ENCODE results near the gene ITGA5.

GRCh38 chr12:54415221-54415929, 3.7 kb downstream of the ITGA5 start:
- TF ChIP-seq EZH2 (IDR thresholded peaks at IDR 0.05; ENCODE audit: insufficient read depth, poor library complexity, severe bottlenecking) (no peak), EZH2phosphoT487 (IDR thresholded peaks at IDR 0.05; ENCODE audit: insufficient read depth, low read depth) (no peak)
